ENCODE data around the gene RLN1.
"Not testable (repeated sequence)": the region's sequence is repeated elsewhere in the genome, so short reads cannot be mapped to it uniquely, and the experiment has no call there.

RLN1 gene

DNA sequence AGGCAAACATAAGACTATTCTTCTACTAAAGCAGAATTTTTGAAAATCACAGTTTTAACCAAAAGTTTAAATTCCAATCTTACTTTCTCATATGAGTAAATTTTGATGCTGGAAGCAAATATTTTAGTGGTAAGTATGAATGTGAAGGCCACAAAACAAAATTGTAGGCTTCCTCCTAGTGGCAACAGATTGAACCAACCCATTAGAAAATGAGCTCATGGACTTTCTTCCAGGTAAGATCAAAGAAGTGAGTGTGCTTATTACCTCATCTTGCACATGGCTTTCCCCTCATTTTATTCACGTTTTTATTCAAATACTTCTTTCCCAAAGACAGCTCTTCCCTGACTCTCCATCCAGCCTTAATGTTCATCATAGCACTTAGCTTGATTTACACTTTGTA, 18.6 kb downstream of the RLN1 start:
- no peak for DNase-seq

DNA sequence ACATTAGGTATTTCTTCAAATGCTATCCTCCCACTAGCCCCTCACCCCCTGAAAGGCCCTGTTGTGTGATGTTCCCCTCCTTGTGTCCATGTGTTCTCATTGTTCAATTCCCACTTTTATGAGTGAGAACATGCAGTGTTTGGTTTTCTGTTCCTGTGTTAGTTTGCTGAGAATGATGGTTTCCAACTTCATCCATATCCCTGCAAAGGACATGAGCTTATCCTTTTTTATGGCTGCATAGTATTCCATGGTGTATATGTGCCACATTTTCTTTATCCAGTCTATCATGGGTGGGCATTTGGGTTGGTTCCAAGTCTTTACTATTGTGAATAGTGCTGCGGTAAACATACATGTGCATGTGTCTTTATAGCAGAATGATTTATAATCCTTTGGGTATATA, 23.3 kb downstream of the RLN1 start:
- DNase-seq: not testable (repeated sequence)

DNA sequence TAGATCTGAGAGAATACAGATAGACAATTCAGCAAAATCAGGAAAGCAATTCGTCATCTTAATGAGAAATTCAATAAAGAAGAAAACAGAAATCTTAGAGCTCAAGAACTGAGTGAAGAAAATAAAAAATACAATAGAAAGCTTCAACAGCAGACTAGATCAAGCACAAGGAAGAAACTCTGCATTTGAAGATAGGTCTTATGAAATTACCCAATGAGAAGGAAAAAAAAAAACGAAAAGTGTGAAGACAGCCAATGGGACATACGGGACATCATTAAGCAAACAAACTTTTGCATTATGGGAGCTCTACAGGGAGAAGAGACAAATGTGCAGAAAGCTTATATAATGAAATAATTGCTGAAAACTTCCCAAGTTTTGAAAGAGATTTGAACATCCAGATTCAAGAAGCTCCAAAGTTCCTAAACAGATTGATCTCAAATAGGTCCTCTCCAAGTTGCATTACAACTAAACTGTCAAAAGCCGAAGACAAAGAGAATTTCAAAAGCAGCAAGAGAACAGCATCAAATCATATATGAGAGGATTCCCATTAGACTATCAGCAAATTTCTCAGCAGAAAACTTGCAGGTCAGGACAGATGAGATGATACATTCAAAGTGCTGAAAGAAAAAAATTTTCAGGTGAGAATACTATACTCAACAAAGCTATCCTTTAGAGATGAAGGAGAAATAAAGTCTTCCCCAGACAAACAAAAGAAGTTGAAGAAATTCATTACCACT, 24.3 kb downstream of the RLN1 start:
- DNase-seq: no peak

DNA sequence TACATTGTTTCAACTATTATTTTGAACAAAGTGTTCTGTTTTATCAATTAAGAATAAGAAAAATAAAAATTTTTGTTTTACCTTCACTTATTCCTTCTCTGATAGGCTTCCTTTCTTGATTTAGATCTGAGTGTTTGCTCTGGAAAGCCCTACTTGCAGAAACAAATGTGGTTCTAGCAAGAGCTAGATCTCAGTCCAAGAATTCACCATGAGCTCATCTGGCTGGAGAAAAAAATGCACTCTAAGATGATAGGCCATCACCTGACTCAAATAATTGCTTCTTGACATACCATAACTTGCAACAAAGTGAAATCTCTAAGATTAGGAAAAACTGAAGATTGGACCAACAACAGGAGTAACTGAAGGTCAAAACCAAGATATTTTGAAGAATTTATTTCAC, 28.8 kb downstream of the RLN1 start:
- DNase-seq: no peak

DNA sequence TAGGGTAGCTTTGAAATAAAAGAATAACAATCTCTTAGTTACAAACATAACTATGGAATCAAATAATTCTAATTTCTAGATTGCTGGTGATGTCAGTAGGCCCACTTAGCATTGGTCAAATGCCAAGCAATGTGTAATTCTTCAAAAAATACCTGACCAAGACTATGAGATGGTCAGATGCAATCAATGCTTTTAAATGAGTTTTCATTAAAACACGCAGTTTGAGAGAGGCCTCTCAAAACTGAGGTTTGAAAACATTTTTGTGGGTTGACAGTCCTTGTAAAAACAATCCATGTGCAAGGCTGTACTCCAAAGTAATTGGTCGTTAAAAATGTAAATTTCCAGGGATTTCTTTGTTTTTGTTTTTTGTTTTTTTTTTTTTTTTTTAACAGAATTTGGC, 33.9 kb downstream of the RLN1 start:
- DNase-seq: no peak

DNA sequence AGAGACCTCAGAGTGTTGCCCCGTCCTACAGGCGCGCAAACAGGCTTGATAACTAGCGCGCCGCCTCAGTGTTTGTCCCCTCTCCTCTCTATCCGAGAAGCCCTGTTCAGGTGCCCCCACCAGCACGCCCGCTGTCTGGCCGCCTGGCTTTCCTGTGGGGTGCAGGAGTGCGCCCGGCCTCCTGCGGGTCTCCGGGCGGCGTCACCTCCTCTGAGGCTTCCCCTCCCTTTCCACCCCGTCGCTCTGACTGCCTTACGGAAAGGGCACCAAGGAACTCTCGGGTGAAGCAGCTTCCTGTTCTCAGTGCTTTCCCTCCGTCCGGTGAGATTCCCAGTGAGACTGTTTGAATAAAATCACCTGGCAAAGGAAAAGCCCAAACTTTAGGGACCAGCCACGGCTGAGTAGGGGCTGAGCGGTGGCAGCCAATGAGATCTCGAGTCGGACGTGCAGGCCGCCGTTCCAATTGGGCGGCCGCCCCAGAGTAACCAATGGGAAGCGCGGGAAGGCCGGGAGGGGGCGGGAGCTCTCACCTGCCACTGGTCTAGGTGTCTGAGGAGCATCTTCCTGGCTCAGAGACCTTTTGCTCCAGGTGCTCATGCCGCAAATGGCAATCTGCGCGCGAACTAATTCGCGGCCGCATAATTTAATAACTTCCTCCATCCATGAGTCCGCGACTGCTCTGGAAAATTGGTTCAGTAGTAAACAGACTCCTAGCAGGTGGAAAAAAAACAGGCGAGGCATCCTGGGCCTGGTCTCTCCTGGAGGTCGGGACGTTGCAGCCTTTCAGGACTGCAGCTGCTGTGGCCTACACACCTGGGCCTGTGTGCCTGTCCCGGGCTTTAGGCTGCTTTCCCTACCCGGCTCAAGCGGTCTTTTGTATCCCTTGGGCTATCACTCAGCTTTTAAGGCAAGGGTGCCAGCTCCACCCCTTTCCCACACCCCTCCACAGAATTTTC, 35.6 kb downstream of the RLN1 start, which contains the start of gene RLN2:
TSS of gene RLN2 (minus strand) at position 877 of the 956 bp plus-strand sequence. CDS start at position 741, 136 bp downstream.
- DNase-seq: not testable (repeated sequence)

- DNase-seq: no peak
These were observed 38.1 kb downstream of the RLN1 start for GRCh38 chr9:5301544-5301943.

DNA sequence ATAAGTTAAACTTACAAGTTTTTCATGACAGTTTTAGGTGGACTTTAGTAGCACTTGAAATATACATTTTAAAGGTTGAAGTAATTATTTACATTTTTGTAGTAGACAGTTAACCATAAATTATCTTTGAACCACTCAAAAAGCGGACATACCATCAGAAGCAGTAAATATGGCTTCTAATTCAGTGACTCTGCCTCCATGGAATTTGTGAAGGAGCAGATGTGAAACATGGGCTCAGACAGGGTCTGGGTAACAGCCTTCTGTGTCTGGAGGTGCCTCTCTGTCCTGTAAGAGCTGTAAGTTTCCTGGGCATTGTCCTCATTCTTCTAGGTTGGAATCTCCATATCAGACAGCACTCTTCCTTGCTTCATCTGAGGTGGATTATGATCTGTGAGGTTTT, 47.5 kb downstream of the RLN1 start:
- no peak for DNase-seq

- no peak for DNase-seq
These were observed 51.1 kb downstream of the RLN1 start for GRCh38 chr9:5288591-5288990.

- no peak for DNase-seq
These were observed 53.4 kb downstream of the RLN1 start for GRCh38 chr9:5286262-5286661.
